Measurements from ENCODE around the gene POLL. TPM values are rescaled to one million over a fixed set of nuclear protein-coding genes. Genes with fewer than 3 reads are reported as not detected.

Gene POLL

GRCh38 chr10:101529725-101530553, 58.1 kb downstream of the POLL start:
- H3K27me3 ChIP-seq (ENCODE audit: insufficient read depth, poor library complexity, severe bottlenecking), result no peaks in the 10 kb centered on the region
- H3K4me3 ChIP-seq (replicated peaks; ENCODE audit: insufficient read depth, low read length), result no peak overlapping the region
- no peak for DNase-seq (ENCODE audit: low read depth in 1 of 2, low spot score in 1 of 2)
- TF ChIP-seq, protein P1, sequence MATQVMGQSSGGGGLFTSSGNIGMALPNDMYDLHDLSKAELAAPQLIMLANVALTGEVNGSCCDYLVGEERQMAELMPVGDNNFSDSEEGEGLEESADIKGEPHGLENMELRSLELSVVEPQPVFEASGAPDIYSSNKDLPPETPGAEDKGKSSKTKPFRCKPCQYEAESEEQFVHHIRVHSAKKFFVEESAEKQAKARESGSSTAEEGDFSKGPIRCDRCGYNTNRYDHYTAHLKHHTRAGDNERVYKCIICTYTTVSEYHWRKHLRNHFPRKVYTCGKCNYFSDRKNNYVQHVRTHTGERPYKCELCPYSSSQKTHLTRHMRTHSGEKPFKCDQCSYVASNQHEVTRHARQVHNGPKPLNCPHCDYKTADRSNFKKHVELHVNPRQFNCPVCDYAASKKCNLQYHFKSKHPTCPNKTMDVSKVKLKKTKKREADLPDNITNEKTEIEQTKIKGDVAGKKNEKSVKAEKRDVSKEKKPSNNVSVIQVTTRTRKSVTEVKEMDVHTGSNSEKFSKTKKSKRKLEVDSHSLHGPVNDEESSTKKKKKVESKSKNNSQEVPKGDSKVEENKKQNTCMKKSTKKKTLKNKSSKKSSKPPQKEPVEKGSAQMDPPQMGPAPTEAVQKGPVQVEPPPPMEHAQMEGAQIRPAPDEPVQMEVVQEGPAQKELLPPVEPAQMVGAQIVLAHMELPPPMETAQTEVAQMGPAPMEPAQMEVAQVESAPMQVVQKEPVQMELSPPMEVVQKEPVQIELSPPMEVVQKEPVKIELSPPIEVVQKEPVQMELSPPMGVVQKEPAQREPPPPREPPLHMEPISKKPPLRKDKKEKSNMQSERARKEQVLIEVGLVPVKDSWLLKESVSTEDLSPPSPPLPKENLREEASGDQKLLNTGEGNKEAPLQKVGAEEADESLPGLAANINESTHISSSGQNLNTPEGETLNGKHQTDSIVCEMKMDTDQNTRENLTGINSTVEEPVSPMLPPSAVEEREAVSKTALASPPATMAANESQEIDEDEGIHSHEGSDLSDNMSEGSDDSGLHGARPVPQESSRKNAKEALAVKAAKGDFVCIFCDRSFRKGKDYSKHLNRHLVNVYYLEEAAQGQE (IDR thresholded peaks at IDR 0.05; ENCODE audit: insufficient replicate concordance, low read depth), result no peak
- TF ChIP-seq POLR2AphosphoS5 (IDR thresholded peaks at IDR 0.05; ENCODE audit: low read depth), result no peak
- TF ChIP-seq, protein P2, sequence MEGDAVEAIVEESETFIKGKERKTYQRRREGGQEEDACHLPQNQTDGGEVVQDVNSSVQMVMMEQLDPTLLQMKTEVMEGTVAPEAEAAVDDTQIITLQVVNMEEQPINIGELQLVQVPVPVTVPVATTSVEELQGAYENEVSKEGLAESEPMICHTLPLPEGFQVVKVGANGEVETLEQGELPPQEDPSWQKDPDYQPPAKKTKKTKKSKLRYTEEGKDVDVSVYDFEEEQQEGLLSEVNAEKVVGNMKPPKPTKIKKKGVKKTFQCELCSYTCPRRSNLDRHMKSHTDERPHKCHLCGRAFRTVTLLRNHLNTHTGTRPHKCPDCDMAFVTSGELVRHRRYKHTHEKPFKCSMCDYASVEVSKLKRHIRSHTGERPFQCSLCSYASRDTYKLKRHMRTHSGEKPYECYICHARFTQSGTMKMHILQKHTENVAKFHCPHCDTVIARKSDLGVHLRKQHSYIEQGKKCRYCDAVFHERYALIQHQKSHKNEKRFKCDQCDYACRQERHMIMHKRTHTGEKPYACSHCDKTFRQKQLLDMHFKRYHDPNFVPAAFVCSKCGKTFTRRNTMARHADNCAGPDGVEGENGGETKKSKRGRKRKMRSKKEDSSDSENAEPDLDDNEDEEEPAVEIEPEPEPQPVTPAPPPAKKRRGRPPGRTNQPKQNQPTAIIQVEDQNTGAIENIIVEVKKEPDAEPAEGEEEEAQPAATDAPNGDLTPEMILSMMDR (IDR thresholded peaks at IDR 0.05; ENCODE audit: insufficient read depth, low read length), result no peak
- TF ChIP-seq SPI1 (IDR thresholded peaks at IDR 0.05; ENCODE audit: borderline replicate concordance, low read depth), result no peak
- no peak for TF ChIP-seq GABPA (IDR thresholded peaks at IDR 0.05; ENCODE audit: low read depth)
- H3K27ac ChIP-seq (replicated peaks), result no peak overlapping the region

GRCh38 chr10:101529207-101529606, 58.9 kb downstream of the POLL start:
- TF ChIP-seq GABPA (IDR thresholded peaks at IDR 0.05; ENCODE audit: low read depth), result no peak
- TF ChIP-seq, protein P2 (IDR thresholded peaks at IDR 0.05; ENCODE audit: insufficient read depth, low read length), result no peak
- TF ChIP-seq, protein P1 (IDR thresholded peaks at IDR 0.05; ENCODE audit: insufficient replicate concordance, low read depth), result no peak
- TF ChIP-seq POLR2AphosphoS5 (IDR thresholded peaks at IDR 0.05; ENCODE audit: low read depth), result no peak
- no peak for TF ChIP-seq SPI1 (IDR thresholded peaks at IDR 0.05; ENCODE audit: borderline replicate concordance, low read depth)
- no peaks in the 10 kb centered on the region for H3K27me3 ChIP-seq (ENCODE audit: insufficient read depth, poor library complexity, severe bottlenecking)
- no peak overlapping the region for H3K4me3 ChIP-seq (replicated peaks; ENCODE audit: insufficient read depth, low read length)
- no peak overlapping the region for H3K27ac ChIP-seq (replicated peaks)
- no peak for DNase-seq (ENCODE audit: low read depth in 1 of 2, low spot score in 1 of 2)

Small RNA genes within 50 kb of the gene (microRNA-seq; reads per million reads assigned to microRNA genes)
- gene MIR3158-1 (not detected), gene MIR3158-2 (not detected)
